Activated T-helper 17 cell treated with anti-CD3 and anti-CD28 coated beads, Interleukin-2, amount 50 U/mL, for 72 hours (primary cell): ENCODE results near the gene FEZF1. TPM values are rescaled to one million over a fixed set of nuclear protein-coding genes. Genes with fewer than 3 reads are reported as not detected.

Source experiments
- ATAC-seq: fragments of 150-1000 bp; cut with Tn5 transposase; replicated peaks from 2 replicates; pipeline ENCODE4 v1.10.0; 2021; ENCODE audit warnings: mild to moderate bottlenecking, moderate library complexity
- H3K27ac Mint-ChIP-seq: one replicate; pipeline ENCODE4 v1.8.0; 2022; ENCODE audit warnings: mixed read lengths
- H3K27me3 Mint-ChIP-seq: one replicate; pipeline ENCODE4 v1.8.0; 2022; ENCODE audit warnings: mixed read lengths
- H3K36me3 Mint-ChIP-seq: one replicate; pipeline ENCODE4 v1.8.0; 2022; ENCODE audit warnings: low read depth, mild to moderate bottlenecking, mixed read lengths
- H3K4me1 Mint-ChIP-seq: one replicate; pipeline ENCODE4 v1.8.0; 2022; ENCODE audit warnings: mixed read lengths
- H3K4me3 Mint-ChIP-seq: one replicate; pipeline ENCODE4 v1.8.0; 2022; ENCODE audit warnings: mild to moderate bottlenecking, mixed read lengths
- H3K9me3 Mint-ChIP-seq: one replicate; pipeline ENCODE4 v1.8.0; 2022; ENCODE audit warnings: mixed read lengths
- total RNA-seq, 2 donors: library from RNA; stranded (reverse); gene quantifications; one replicate each; pipeline ENCODE4 v1.2.3, GENCODE V29; 2022

The FEZF1 gene
- total RNA-seq, 2 donors from 2014 or later, result not detected

GRCh38 chr7:122312789-122313188 is 8.2 kb upstream of the FEZF1 start:
- Mint-ChIP-seq H3K9me3 (peaks cover 9% of the 10 kb centered on the region), H3K4me1 (no peaks in the 10 kb centered on the region), H3K4me3 (no peak overlapping the region), H3K27ac (no peak overlapping the region), H3K36me3 (no peaks in the 10 kb centered on the region), H3K27me3 (peaks cover 59% of the 10 kb centered on the region)
- ATAC-seq, result no peak

GRCh38 chr7:122311734-122312450 is 7.3 kb upstream of the FEZF1 start:
- H3K9me3 Mint-ChIP-seq, result peaks cover 9% of the 10 kb centered on the region
- no peak for ATAC-seq
- peaks cover 60% of the 10 kb centered on the region for H3K27me3 Mint-ChIP-seq
- H3K36me3 Mint-ChIP-seq, result no peaks in the 10 kb centered on the region
- no peak overlapping the region for H3K4me3 Mint-ChIP-seq
- no peak overlapping the region for H3K27ac Mint-ChIP-seq
- H3K4me1 Mint-ChIP-seq, result no peaks in the 10 kb centered on the region

- H3K4me3 Mint-ChIP-seq, result no peak overlapping the region
- no peak overlapping the region for H3K27ac Mint-ChIP-seq
- no peaks in the 10 kb centered on the region for H3K36me3 Mint-ChIP-seq
- peaks cover 63% of the 10 kb centered on the region for H3K27me3 Mint-ChIP-seq
- H3K9me3 Mint-ChIP-seq, result peaks cover 9% of the 10 kb centered on the region
- no peaks in the 10 kb centered on the region for H3K4me1 Mint-ChIP-seq
- ATAC-seq, result no peak
Measured at GRCh38 chr7:122311050-122311700, 6.6 kb upstream of the FEZF1 start.

- peaks cover 4% of the 10 kb centered on the region for H3K36me3 Mint-ChIP-seq
- H3K27ac Mint-ChIP-seq, result no peak overlapping the region
- H3K4me3 Mint-ChIP-seq, result no peak overlapping the region
- H3K9me3 Mint-ChIP-seq, result peaks cover 8% of the 10 kb centered on the region
- no peak for ATAC-seq
- H3K27me3 Mint-ChIP-seq, result peaks cover 63% of the 10 kb centered on the region
- H3K4me1 Mint-ChIP-seq, result no peaks in the 10 kb centered on the region
Measured at GRCh38 chr7:122310119-122311021, 5.8 kb upstream of the FEZF1 start.

- Mint-ChIP-seq H3K27me3 (peaks cover 62% of the 10 kb centered on the region), H3K4me3 (no peak overlapping the region), H3K9me3 (peaks cover 3% of the 10 kb centered on the region), H3K27ac (no peak overlapping the region), H3K4me1 (no peaks in the 10 kb centered on the region), H3K36me3 (peaks cover 6% of the 10 kb centered on the region)
- ATAC-seq, result no peak
Measured at GRCh38 chr7:122309421-122309820, 4.9 kb upstream of the FEZF1 start.

- Mint-ChIP-seq H3K4me3 (no peak overlapping the region), H3K36me3 (peaks cover 6% of the 10 kb centered on the region), H3K27ac (no peak overlapping the region), H3K4me1 (peaks cover 5% of the 10 kb centered on the region), H3K9me3 (peaks cover 4% of the 10 kb centered on the region), H3K27me3 (peaks cover 67% of the 10 kb centered on the region)
- ATAC-seq, result no peak
Measured at GRCh38 chr7:122307228-122307621, 2.7 kb upstream of the FEZF1 start.

- H3K27me3 Mint-ChIP-seq, result peaks cover 67% of the 10 kb centered on the region
- H3K9me3 Mint-ChIP-seq, result peaks cover 4% of the 10 kb centered on the region
- peaks cover 5% of the 10 kb centered on the region for H3K4me1 Mint-ChIP-seq
- no peak for ATAC-seq
- H3K36me3 Mint-ChIP-seq, result peaks cover 6% of the 10 kb centered on the region
- H3K4me3 Mint-ChIP-seq, result no peak overlapping the region
- H3K27ac Mint-ChIP-seq, result no peak overlapping the region
Measured at GRCh38 chr7:122306320-122307227, 2.0 kb upstream of the FEZF1 start.

GRCh38 chr7:122305475-122306319 is 1.1 kb upstream of the FEZF1 start:
- H3K4me3 Mint-ChIP-seq, result no peak overlapping the region
- ATAC-seq, result no peak
- peaks cover 4% of the 10 kb centered on the region for H3K9me3 Mint-ChIP-seq
- H3K27me3 Mint-ChIP-seq, result peaks cover 68% of the 10 kb centered on the region
- H3K36me3 Mint-ChIP-seq, result peaks cover 6% of the 10 kb centered on the region
- no peak overlapping the region for H3K27ac Mint-ChIP-seq
- H3K4me1 Mint-ChIP-seq, result peaks cover 5% of the 10 kb centered on the region

- peaks cover 6% of the 10 kb centered on the region for H3K36me3 Mint-ChIP-seq
- H3K4me3 Mint-ChIP-seq, result no peak overlapping the region
- peaks cover 4% of the 10 kb centered on the region for H3K9me3 Mint-ChIP-seq
- no peak overlapping the region for H3K27ac Mint-ChIP-seq
- H3K27me3 Mint-ChIP-seq, result peaks cover 71% of the 10 kb centered on the region
- ATAC-seq, result no peak
- H3K4me1 Mint-ChIP-seq, result peaks cover 5% of the 10 kb centered on the region
Measured at GRCh38 chr7:122304996-122305421, 459 bp upstream of the FEZF1 start.

GRCh38 chr7:122303531-122304318 is 825 bp downstream of the FEZF1 start:
- Mint-ChIP-seq H3K27ac (no peak overlapping the region), H3K9me3 (peaks cover 9% of the 10 kb centered on the region), H3K4me1 (peaks cover 5% of the 10 kb centered on the region), H3K4me3 (no peak overlapping the region), H3K36me3 (peaks cover 6% of the 10 kb centered on the region), H3K27me3 (peaks cover 73% of the 10 kb centered on the region)
- no peak for ATAC-seq

GRCh38 chr7:122302761-122303530 is 1.6 kb downstream of the FEZF1 start:
- H3K27me3 Mint-ChIP-seq, result peaks cover 75% of the 10 kb centered on the region
- peaks cover 9% of the 10 kb centered on the region for H3K9me3 Mint-ChIP-seq
- H3K27ac Mint-ChIP-seq, result no peak overlapping the region
- ATAC-seq, result no peak
- H3K36me3 Mint-ChIP-seq, result peaks cover 6% of the 10 kb centered on the region
- no peak overlapping the region for H3K4me3 Mint-ChIP-seq
- peaks cover 5% of the 10 kb centered on the region for H3K4me1 Mint-ChIP-seq
